Breast epithelium (tissue), 3 donors: Measurements from ENCODE around the gene ABR.

Source experiments
- POLR2A ChIP-seq: fragments of 450-650 bp; IDR thresholded peaks from one replicate; pipeline ENCODE4 v1.6.1; 2016; ENCODE audit warnings: antibody characterized with exemption, mild to moderate bottlenecking, moderate library complexity
- TF ChIP-seq, protein P1 (sequence below), 3 donors: fragments of 450-650 bp; IDR thresholded peaks; one replicate each; pipeline ENCODE4 v1.5.1; 2016 to 2017; ENCODE audit warnings: antibody characterized with exemption in 3 of 3, mild to moderate bottlenecking in 3 of 3, moderate library complexity in 3 of 3

DNA sequence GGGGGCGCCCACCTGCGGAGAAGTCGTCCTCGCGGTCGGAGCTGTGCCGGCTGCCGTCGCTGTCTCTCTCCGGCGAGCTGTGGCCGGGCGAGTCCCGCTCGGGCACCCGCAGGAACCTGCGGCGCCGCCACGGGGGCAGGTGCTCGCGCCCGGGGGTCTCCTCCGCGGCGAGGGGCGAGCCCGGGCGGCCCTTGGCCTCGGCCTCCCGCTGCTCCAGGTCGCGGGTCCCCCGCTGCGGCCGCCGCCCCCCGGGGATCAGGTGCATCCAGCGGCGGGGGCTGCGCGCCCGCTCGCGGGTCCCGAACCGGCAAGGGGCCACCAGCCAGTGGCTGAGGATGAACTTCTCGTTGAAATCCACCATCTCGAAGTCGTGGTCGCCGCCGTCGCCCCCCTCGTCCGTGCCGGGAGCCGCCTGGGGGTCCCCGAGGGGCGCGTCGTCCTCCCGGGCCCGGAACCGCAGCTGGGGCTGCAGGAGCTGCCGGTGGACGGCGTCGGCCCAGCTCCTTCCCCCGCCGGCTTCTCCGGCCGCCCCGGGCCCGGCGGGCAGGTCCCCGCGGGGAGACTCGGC lies 49.1 kb upstream of the ABR start:
- TF ChIP-seq, protein P1, sequence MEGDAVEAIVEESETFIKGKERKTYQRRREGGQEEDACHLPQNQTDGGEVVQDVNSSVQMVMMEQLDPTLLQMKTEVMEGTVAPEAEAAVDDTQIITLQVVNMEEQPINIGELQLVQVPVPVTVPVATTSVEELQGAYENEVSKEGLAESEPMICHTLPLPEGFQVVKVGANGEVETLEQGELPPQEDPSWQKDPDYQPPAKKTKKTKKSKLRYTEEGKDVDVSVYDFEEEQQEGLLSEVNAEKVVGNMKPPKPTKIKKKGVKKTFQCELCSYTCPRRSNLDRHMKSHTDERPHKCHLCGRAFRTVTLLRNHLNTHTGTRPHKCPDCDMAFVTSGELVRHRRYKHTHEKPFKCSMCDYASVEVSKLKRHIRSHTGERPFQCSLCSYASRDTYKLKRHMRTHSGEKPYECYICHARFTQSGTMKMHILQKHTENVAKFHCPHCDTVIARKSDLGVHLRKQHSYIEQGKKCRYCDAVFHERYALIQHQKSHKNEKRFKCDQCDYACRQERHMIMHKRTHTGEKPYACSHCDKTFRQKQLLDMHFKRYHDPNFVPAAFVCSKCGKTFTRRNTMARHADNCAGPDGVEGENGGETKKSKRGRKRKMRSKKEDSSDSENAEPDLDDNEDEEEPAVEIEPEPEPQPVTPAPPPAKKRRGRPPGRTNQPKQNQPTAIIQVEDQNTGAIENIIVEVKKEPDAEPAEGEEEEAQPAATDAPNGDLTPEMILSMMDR (IDR thresholded peaks at IDR 0.05) = no peak
- no peak for TF ChIP-seq POLR2A
